GM23248 (cell line): ENCODE results near the gene NCOA5.

Experiments used
- EZH2 ChIP-seq: fragments of 200-600 bp; sonication (generic); IDR thresholded peaks from 2 replicates; pipeline ENCODE4 v1.6.1; 2018; ENCODE audit warnings: antibody characterized with exemption, mild to moderate bottlenecking; ENCODE audit not compliant: insufficient read depth, poor library complexity, severe bottlenecking
- EZH2phosphoT487 ChIP-seq: fragments of 200-600 bp; sonication (generic); IDR thresholded peaks from 2 replicates; pipeline ENCODE4 v1.6.1; 2018; ENCODE audit warnings: antibody characterized with exemption, moderate library complexity, mild to moderate bottlenecking, low read depth; ENCODE audit not compliant: insufficient read depth

GRCh38 chr20:46093531-46093930 is 3.8 kb upstream of the NCOA5 start:
- no peak for TF ChIP-seq EZH2
- TF ChIP-seq EZH2phosphoT487, result no peak
